Keratinocyte (primary cell): ENCODE measurements around the gene TSHZ3.

Experiments used
- CTCF ChIP-seq, 3 experiments: IDR thresholded peaks in 1 of 3; conservative IDR thresholded peaks in 1 of 3; optimal IDR thresholded peaks in 1 of 3; 2 replicates in 2 of 3; 3 replicates in 1 of 3; pipeline versions ENCODE3 to v1.5.1; 2011; ENCODE audit warnings: low read length in 3 of 3, mild to moderate bottlenecking in 3 of 3, moderate library complexity in 2 of 3, control low read depth in 1 of 3, inconsistent platforms in 1 of 3; ENCODE audit not compliant: insufficient read depth in 2 of 3; ENCODE audit errors: extremely low read depth in 1 of 3
- EZH2 ChIP-seq: IDR thresholded peaks from one replicate; pipeline ENCODE4 v1.6.1; 2012; ENCODE audit warnings: inconsistent platforms, mild to moderate bottlenecking, low read length, moderate library complexity

DNA sequence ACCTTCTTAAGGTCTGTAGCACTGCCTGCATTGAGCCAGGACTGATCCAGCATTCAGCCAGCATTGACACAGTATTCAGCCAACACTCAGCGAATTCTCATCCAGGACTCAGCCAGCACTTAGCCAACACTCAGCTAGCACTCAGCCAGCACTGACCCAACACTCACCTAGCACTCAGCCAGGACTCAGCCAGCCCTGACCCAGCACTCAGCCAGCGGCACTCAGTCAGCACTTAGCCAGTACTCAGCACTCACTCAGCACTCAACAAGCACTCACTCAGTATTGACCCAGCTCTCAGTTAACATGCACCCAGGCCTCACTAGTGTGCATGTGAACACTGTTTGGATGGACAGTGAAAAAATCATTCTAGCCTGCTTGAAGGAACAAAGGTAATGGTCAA lies 55.0 kb downstream of the TSHZ3 start:
- TF ChIP-seq CTCF (optimal IDR thresholded peaks at IDR 0.05 in 1 of 3, IDR thresholded peaks at IDR 0.05 in 1 of 3, conservative IDR thresholded peaks at IDR 0.05 in 1 of 3; ENCODE audit: extremely low read depth in 1 of 3, insufficient read depth in 2 of 3, low read length in 3 of 3) (no peak), EZH2 (no peak)
